Body of pancreas (tissue), 4 donors: ENCODE measurements around the gene NCF1.
"Not testable (repeated sequence)": the region's sequence is repeated elsewhere in the genome, so short reads cannot be mapped to it uniquely, and the experiment has no call there.

Experiments
- CTCF ChIP-seq, 7 experiments: fragments of 450-650 bp in 4 of 7; fragments of 200-600 bp in 3 of 7; sonication (generic) in 3 of 7; IDR thresholded peaks; one replicate each; pipeline ENCODE4 v1.5.1; 2016 to 2019; ENCODE audit warnings: antibody characterized with exemption in 7 of 7
- POLR2A ChIP-seq, 3 donors: fragments of 450-650 bp; IDR thresholded peaks; one replicate each; pipeline ENCODE4 v1.6.1; 2016; ENCODE audit warnings: antibody characterized with exemption in 3 of 3, mild to moderate bottlenecking in 2 of 3

GRCh38 chr7:74775111-74775510, 1.3 kb downstream of the NCF1 start:
- not testable (repeated sequence) for TF ChIP-seq CTCF, POLR2A (IDR thresholded peaks at IDR 0.05)
